Lung microvascular endothelial cell (primary cell): Measurements from ENCODE around the gene S1PR4. TPM values are rescaled to one million over a fixed set of nuclear protein-coding genes. Genes with fewer than 3 reads are reported as not detected.
"Not testable (repeated sequence)": the region's sequence is repeated elsewhere in the genome, so short reads cannot be mapped to it uniquely, and the experiment has no call there.

Source experiments
- DNase-seq, 2 donors: peaks; one replicate each; pipeline versions ENCODE4 v3.0.0 to v3.0.0-alpha.2; 2010; ENCODE audit warnings: low read depth in 2 of 2
- total RNA-seq: library from RNA; depleted of rRNA; stranded (reverse); fragments of >200 nt; gene quantifications from 2 replicates; pipeline ENCODE4 v1.2.1, GENCODE V29; 2014

S1PR4 gene
- total RNA-seq, 1 donor from 2014 or later: under 0.01 TPM

- no peak for DNase-seq
Observed at GRCh38 chr19:3220576-3220975, 42.0 kb downstream of the S1PR4 start.

DNA sequence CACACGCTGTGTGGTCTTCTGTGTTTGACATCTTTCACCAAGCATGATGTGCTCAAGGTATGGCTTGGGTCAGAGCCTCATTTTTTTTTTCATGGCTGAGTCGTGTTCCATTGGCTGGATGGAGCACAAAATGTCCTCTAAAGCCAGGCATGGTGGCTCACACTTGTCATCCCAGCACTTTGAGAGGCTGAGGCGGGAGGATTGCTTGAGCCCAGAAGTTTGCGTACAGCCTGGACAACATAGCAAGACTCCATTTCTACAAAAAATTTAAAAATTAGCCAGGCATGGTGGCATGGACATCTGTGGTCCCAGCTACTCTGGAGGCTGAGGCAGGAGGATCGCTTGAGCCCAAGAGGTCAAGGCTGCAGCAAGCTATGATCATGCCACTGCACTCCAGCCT lies 43.0 kb downstream of the S1PR4 start:
- not testable (repeated sequence) for DNase-seq

DNA sequence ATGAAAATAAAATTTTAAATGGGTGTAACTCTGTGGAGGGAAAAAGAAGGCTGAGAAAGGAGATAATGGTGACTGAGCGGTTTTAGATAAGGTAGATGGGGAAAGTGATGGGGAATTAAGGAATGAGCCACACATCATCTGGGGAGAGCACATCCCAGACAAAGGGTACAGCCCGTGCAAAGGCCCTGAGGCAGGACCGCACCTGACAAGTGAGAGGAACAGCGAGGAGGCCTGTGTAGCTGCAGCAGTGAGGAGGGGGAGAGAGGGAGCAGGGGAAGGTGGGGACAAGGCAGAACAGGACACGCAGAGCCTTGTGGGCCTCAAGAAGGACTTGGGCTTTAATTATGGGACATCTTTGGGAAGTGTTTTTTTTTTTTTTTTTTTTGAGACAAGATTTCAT lies 44.1 kb downstream of the S1PR4 start:
- no peak for DNase-seq

DNA sequence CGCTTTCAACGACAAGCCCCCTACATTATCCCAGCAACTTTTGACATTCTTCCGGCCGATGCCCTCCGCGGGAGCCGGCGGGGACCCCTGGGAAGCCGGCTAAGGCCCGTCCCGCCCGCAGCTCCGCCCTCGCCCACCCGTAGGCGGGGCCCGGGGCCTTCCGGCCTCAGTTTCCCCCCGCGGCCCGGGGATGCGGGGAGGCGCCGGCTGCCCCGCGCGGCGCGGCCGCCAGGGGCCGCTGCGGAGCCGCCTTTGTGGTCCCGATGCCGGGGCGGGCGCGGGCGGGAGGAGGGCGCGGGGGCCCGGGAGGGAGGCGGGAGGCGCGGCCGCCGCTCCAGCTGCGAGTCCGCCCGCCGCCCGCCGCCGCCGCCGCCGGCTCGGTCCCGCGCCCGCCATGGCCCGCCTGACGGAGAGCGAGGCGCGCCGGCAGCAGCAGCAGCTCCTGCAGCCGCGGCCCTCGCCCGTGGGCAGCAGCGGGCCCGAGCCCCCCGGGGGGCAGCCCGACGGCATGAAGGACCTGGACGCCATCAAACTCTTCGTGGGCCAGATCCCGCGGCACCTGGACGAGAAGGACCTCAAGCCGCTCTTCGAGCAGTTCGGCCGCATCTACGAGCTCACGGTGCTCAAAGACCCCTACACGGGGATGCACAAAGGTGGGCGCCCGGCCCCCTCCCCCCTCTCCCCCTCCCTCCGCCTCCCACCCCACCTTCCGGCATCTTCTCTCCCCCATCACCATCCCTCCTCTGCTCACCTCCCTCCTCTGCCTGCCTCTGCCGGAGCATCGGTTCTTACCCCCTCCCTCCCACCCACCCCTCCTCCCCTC lies 46.0 kb downstream of the S1PR4 start, which contains the start of gene CELF5:
Gene CELF5, plus strand, starts transcription at position 316 of the 823 bp plus-strand sequence. Its CDS starts 79 bp downstream, at position 395.
- peak in 1 of 2 donors; percentile 31 for DNase-seq

DNA sequence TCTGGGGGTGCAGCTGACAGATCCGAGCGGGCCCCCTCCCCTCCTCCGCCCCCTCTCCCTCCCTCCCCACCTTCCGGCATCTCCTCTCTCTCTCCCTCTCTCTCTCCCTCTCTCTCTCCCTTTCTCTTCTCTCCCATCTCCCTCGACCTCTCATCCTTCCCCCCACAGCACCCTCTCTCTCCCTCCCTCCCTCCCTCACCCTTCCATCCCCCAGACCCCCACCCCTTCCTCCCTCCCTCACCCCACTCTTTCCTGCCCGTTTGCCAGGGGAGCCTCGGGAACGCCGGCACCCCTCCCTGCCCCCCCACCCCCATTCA lies 46.6 kb downstream of the S1PR4 start:
- DNase-seq: no peak

DNA sequence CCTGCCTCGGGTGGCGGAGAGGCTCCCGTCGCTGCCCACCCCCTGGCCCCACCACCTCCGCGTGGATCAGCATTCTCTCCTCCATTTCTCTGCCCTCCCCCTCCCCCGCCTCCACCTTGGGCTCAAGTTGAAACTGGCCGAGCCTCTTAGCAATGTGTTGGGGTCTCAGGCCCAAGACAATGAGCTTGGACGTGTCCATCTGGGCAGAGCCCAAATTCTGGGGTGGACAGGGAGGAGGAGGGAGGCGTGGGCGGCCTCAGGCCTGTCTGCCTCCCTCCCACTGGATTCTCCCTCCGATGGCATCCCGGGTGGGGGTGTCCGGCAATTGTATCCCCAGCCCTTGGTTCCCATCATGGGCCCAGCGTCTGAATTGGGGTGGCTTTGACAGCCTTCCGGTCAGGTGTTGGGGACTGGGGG lies 47.1 kb downstream of the S1PR4 start:
- no peak for DNase-seq

GRCh38 chr19:3227054-3227626 lies 48.6 kb downstream of the S1PR4 start:
- DNase-seq: no peak

GRCh38 chr19:3229346-3229743 lies 50.8 kb downstream of the S1PR4 start:
- DNase-seq: no peak

Other genes starting within 250 kb of the S1PR4 start
- gene ZNF77, start 233.8 kb upstream of the S1PR4 start, total RNA-seq: 3.3 and 3.4 TPM in 2 replicates
- gene TLE6, start 201.2 kb upstream of the S1PR4 start, total RNA-seq: 0.99 and 1.1 TPM in 2 replicates
- gene TLE2, start 149.5 kb upstream of the S1PR4 start, total RNA-seq: 7.2 and 17.5 TPM in 2 replicates
- 103 and 142 TPM in 2 replicates for gene TLE5, start 116.3 kb upstream of the S1PR4 start, total RNA-seq
- 41.4 and 58.7 TPM in 2 replicates for gene GNA11, start 84.4 kb upstream of the S1PR4 start, total RNA-seq
- gene GNA15, start 42.7 kb upstream of the S1PR4 start, total RNA-seq: under 0.01 TPM in 1 of 2 replicates, not detected in the other
- gene NCLN, start 7.2 kb downstream of the S1PR4 start, total RNA-seq: 26.2 and 31.2 TPM in 2 replicates
- not detected in 2 replicates for gene CELF5, start 45.9 kb downstream of the S1PR4 start, total RNA-seq
- gene NFIC, start 187.8 kb downstream of the S1PR4 start, total RNA-seq: 9.4 and 11.7 TPM in 2 replicates